ENCODE measurements around the gene KHK.

KHK gene

GRCh38 chr2:27082773-27083409 is 3.7 kb upstream of the KHK start:
- DNase-seq, result no peak

- no peak for DNase-seq
These were observed 2.9 kb upstream of the KHK start for GRCh38 chr2:27083410-27084296.

GRCh38 chr2:27084297-27085061 is 2.1 kb upstream of the KHK start:
- DNase-seq, result no peak

- DNase-seq, result no peak
These were observed 1.4 kb upstream of the KHK start for GRCh38 chr2:27085062-27085672.

- peak; percentile 76 for DNase-seq
These were observed 891 bp upstream of the KHK start for GRCh38 chr2:27085673-27086089.

GRCh38 chr2:27086090-27086723 is 365 bp upstream of the KHK start:
- peak; percentile 98 for DNase-seq

- no peak for DNase-seq
These were observed 1.3 kb downstream of the KHK start for GRCh38 chr2:27087823-27088410.

GRCh38 chr2:27088634-27089033 is 2.1 kb downstream of the KHK start:
- DNase-seq, result no peak

GRCh38 chr2:27089111-27089954 is 2.8 kb downstream of the KHK start:
- DNase-seq, result no peak

GRCh38 chr2:27091746-27092695 is 5.4 kb downstream of the KHK start:
- no peak for DNase-seq

- DNase-seq, result no peak
These were observed 6.3 kb downstream of the KHK start for GRCh38 chr2:27092696-27093429.

GRCh38 chr2:27093430-27094352 is 7.1 kb downstream of the KHK start:
- DNase-seq, result no peak

GRCh38 chr2:27094353-27094984 is 7.9 kb downstream of the KHK start:
- no peak for DNase-seq

- no peak for DNase-seq
These were observed 8.8 kb downstream of the KHK start for GRCh38 chr2:27095427-27095744.

- peak; percentile 86 for DNase-seq
These were observed 9.4 kb downstream of the KHK start for GRCh38 chr2:27095745-27096651.

GRCh38 chr2:27096748-27097297 is 10.3 kb downstream of the KHK start:
- DNase-seq, result no peak
